Breast epithelium (tissue), 3 donors: Measurements from ENCODE around the gene CCDC152.

Experiments used
- POLR2A ChIP-seq: fragments of 450-650 bp; IDR thresholded peaks from one replicate; pipeline ENCODE4 v1.6.1; 2016; ENCODE audit warnings: antibody characterized with exemption, mild to moderate bottlenecking, moderate library complexity
- POLR2AphosphoS5 ChIP-seq, 3 donors: sonication (generic); formaldehyde crosslinking; IDR thresholded peaks; one replicate each; pipeline ENCODE4 v1.6.1; 2017; ENCODE audit warnings: antibody characterized with exemption in 3 of 3
- TF ChIP-seq, protein P1 (sequence below), 3 donors: fragments of 450-650 bp; IDR thresholded peaks; one replicate each; pipeline ENCODE4 v1.5.1; 2016 to 2017; ENCODE audit warnings: antibody characterized with exemption in 3 of 3, mild to moderate bottlenecking in 3 of 3, moderate library complexity in 3 of 3

- TF ChIP-seq POLR2AphosphoS5 (IDR thresholded peaks at IDR 0.05) (no peak), POLR2A (no peak)
- TF ChIP-seq, protein P1, sequence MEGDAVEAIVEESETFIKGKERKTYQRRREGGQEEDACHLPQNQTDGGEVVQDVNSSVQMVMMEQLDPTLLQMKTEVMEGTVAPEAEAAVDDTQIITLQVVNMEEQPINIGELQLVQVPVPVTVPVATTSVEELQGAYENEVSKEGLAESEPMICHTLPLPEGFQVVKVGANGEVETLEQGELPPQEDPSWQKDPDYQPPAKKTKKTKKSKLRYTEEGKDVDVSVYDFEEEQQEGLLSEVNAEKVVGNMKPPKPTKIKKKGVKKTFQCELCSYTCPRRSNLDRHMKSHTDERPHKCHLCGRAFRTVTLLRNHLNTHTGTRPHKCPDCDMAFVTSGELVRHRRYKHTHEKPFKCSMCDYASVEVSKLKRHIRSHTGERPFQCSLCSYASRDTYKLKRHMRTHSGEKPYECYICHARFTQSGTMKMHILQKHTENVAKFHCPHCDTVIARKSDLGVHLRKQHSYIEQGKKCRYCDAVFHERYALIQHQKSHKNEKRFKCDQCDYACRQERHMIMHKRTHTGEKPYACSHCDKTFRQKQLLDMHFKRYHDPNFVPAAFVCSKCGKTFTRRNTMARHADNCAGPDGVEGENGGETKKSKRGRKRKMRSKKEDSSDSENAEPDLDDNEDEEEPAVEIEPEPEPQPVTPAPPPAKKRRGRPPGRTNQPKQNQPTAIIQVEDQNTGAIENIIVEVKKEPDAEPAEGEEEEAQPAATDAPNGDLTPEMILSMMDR (IDR thresholded peaks at IDR 0.05): no peak
Observed at GRCh38 chr5:42756606-42757601, at the start of gene CCDC152.
